Endothelial cell (in vitro differentiated cells): Measurements from ENCODE around the gene DGCR2. TPM values are rescaled to one million over a fixed set of nuclear protein-coding genes. Genes with fewer than 3 reads are reported as not detected.
A peak's percentile ranks its signal among the peaks of the same experiment; 100 is the strongest.
"Not testable (repeated sequence)": the region's sequence is repeated elsewhere in the genome, so short reads cannot be mapped to it uniquely, and the experiment has no call there.

Experiments used
- DNase-seq: peaks from one replicate; pipeline ENCODE4 v3.0.0; 2021; ENCODE audit warnings: low spot score
- H3K27ac Mint-ChIP-seq: one replicate; pipeline ENCODE4 v1.8.0; 2021; ENCODE audit warnings: mixed read lengths, inconsistent platforms; ENCODE audit not compliant: unreplicated experiment
- H3K27me3 Mint-ChIP-seq: one replicate; pipeline ENCODE4 v1.8.0; 2021; ENCODE audit warnings: mild to moderate bottlenecking, moderate library complexity, mixed read lengths, inconsistent platforms; ENCODE audit not compliant: unreplicated experiment
- H3K36me3 Mint-ChIP-seq: one replicate; pipeline ENCODE4 v1.8.0; 2021; ENCODE audit warnings: mild to moderate bottlenecking, low read depth, mixed read lengths, inconsistent platforms; ENCODE audit not compliant: unreplicated experiment
- H3K4me1 Mint-ChIP-seq: one replicate; pipeline ENCODE4 v1.8.0; 2021; ENCODE audit warnings: mild to moderate bottlenecking, mixed read lengths, inconsistent platforms; ENCODE audit not compliant: unreplicated experiment
- H3K4me3 Mint-ChIP-seq: one replicate; pipeline ENCODE4 v1.8.0; 2021; ENCODE audit warnings: mild to moderate bottlenecking, mixed read lengths, inconsistent platforms; ENCODE audit not compliant: unreplicated experiment
- H3K9me3 Mint-ChIP-seq: one replicate; pipeline ENCODE4 v1.8.0; 2021; ENCODE audit warnings: mixed read lengths, inconsistent platforms; ENCODE audit not compliant: unreplicated experiment
- CTCF ChIP-seq: fragments of 200-600 bp; sonication (generic); IDR thresholded peaks from one replicate; pipeline ENCODE4 v1.5.0; 2021; ENCODE audit warnings: antibody characterized with exemption; ENCODE audit not compliant: unreplicated experiment
- total RNA-seq: library from RNA; stranded (reverse); fragmentation: NEBNext Ultra II Directional; extraction: Animal tissue kit (Norgen Biotek cat#: 25700); gene quantifications from one replicate; pipeline ENCODE4 v1.2.1, GENCODE V29; 2021; ENCODE audit not compliant: unreplicated experiment

Gene DGCR2
- total RNA-seq, 1 donor from 2014 or later, result 46.7 TPM

- no peak for TF ChIP-seq CTCF
- H3K9me3 Mint-ChIP-seq, result no peaks in the 10 kb centered on the region
- peaks cover 8% of the 10 kb centered on the region for H3K27me3 Mint-ChIP-seq
- DNase-seq, result no peak
- H3K27ac Mint-ChIP-seq, result no peak overlapping the region
- no peaks in the 10 kb centered on the region for H3K4me1 Mint-ChIP-seq
- H3K4me3 Mint-ChIP-seq, result no peak overlapping the region
- peaks cover 4% of the 10 kb centered on the region for H3K36me3 Mint-ChIP-seq
Measured at GRCh38 chr22:18988958-18989357, 133.3 kb downstream of the DGCR2 start.

GRCh38 chr22:18987765-18988164, 134.4 kb downstream of the DGCR2 start:
- Mint-ChIP-seq H3K4me3 (no peak overlapping the region), H3K9me3 (no peaks in the 10 kb centered on the region)
- peak; percentile 32 for DNase-seq

GRCh38 chr22:18987114-18987513, 135.1 kb downstream of the DGCR2 start:
- not testable (repeated sequence) for H3K9me3 Mint-ChIP-seq, H3K27ac Mint-ChIP-seq, H3K27me3 Mint-ChIP-seq, DNase-seq, H3K4me1 Mint-ChIP-seq, H3K36me3 Mint-ChIP-seq, H3K4me3 Mint-ChIP-seq

More at GRCh38 chr22:18987765-18988164, 134.4 kb downstream of the DGCR2 start:
- TF ChIP-seq CTCF, result peak; percentile 35
- Mint-ChIP-seq H3K4me1 (no peaks in the 10 kb centered on the region), H3K27me3 (peaks cover 1% of the 10 kb centered on the region), H3K36me3 (peaks cover 4% of the 10 kb centered on the region), H3K27ac (no peak overlapping the region)

Other genes with a start within 250 kb of the DGCR2 start
- gene DGCR6, start 216.1 kb downstream of the DGCR2 start, total RNA-seq, result 1.1 TPM
- gene PRODH, start 186.1 kb downstream of the DGCR2 start, total RNA-seq, result 1.8 TPM
- not detected for gene TSSK2, start 8.9 kb upstream of the DGCR2 start, total RNA-seq
- gene ESS2, start 22.2 kb upstream of the DGCR2 start, total RNA-seq, result 19.1 TPM
- not detected for gene GSC2, start 27.9 kb upstream of the DGCR2 start, total RNA-seq
- gene SLC25A1, start 56.3 kb upstream of the DGCR2 start, total RNA-seq, result 79.2 TPM
- 13.5 TPM for gene CLTCL1, start 169.3 kb upstream of the DGCR2 start, total RNA-seq